GM23338 (cell line): ENCODE results near the gene GGA1. TPM values are rescaled to one million over a fixed set of nuclear protein-coding genes. Genes with fewer than 3 reads are reported as not detected.

Experiments used
- ATAC-seq: fragments of 200-7000 bp; cut with Tn5 transposase; 3 replicates; pipeline ENCODE4 v1.9.1; 2020
- DNase-seq: peaks from one replicate; pipeline ENCODE4 v3.0.0-alpha.2; 2015; ENCODE audit warnings: low spot score
- H2AFZ ChIP-seq: fragments of 200-600 bp; sonication (generic); 2 replicates; pipeline ENCODE4 v1.8.0; 2016; ENCODE audit warnings: antibody characterized with exemption, mild to moderate bottlenecking, moderate library complexity
- H3F3A ChIP-seq: fragments of 200-600 bp; sonication (generic); replicated peaks from 2 replicates; pipeline ENCODE4 v1.8.0; 2017; ENCODE audit warnings: antibody characterized with exemption, mixed run types, low read depth
- H3K27ac ChIP-seq: fragments of 200-600 bp; sonication (generic); 2 replicates; pipeline ENCODE4 v1.6.1; 2016; ENCODE audit warnings: low read depth
- H3K27me3 ChIP-seq: fragments of 200-600 bp; sonication (generic); 2 replicates; pipeline ENCODE4 v1.8.0; 2016; ENCODE audit warnings: mild to moderate bottlenecking, mixed run types, moderate library complexity; ENCODE audit not compliant: insufficient read depth
- H3K36me3 ChIP-seq: fragments of 200-600 bp; sonication (generic); 2 replicates; pipeline ENCODE4 v1.8.0; 2016; ENCODE audit warnings: mild to moderate bottlenecking; ENCODE audit not compliant: insufficient read depth
- H3K4me1 ChIP-seq: fragments of 200-600 bp; sonication (generic); 2 replicates; pipeline ENCODE4 v1.8.0; 2016; ENCODE audit warnings: mild to moderate bottlenecking, moderate library complexity; ENCODE audit not compliant: insufficient read depth
- H3K4me2 ChIP-seq: fragments of 200-600 bp; sonication (generic); 2 replicates; pipeline ENCODE4 v1.7.1; 2017; ENCODE audit warnings: mixed run types
- H3K4me3 ChIP-seq: fragments of 200-600 bp; sonication (generic); 2 replicates; pipeline ENCODE4 v1.6.1; 2016; ENCODE audit warnings: mixed run types
- H3K79me2 ChIP-seq: fragments of 200-600 bp; sonication (generic); replicated peaks from 2 replicates; pipeline ENCODE4 v1.8.0; 2017; ENCODE audit warnings: mild to moderate bottlenecking; ENCODE audit not compliant: insufficient read depth
- H3K9me2 ChIP-seq: fragments of 200-600 bp; sonication (generic); 2 replicates; pipeline ENCODE4 v1.8.0; 2017; ENCODE audit not compliant: insufficient read depth
- H4K20me1 ChIP-seq: fragments of 200-600 bp; sonication (generic); replicated peaks from 2 replicates; pipeline ENCODE4 v1.8.0; 2017; ENCODE audit warnings: mild to moderate bottlenecking; ENCODE audit not compliant: insufficient read depth
- H3K27ac Mint-ChIP-seq: 2 replicates; pipeline ENCODE4 v1.8.0; 2020; ENCODE audit warnings: inconsistent platforms, mild to moderate bottlenecking, moderate library complexity, mixed read lengths
- H3K27me3 Mint-ChIP-seq: 3 replicates; pipeline ENCODE4 v1.8.0; 2022; ENCODE audit warnings: low read depth, mild to moderate bottlenecking, moderate library complexity, mixed read lengths, inconsistent platforms; ENCODE audit not compliant: insufficient read depth, poor library complexity
- H3K36me3 Mint-ChIP-seq: 3 replicates; pipeline ENCODE4 v1.8.0; 2021; ENCODE audit warnings: low read depth, mild to moderate bottlenecking, inconsistent platforms, moderate library complexity, mixed read lengths
- H3K4me1 Mint-ChIP-seq: 3 replicates; pipeline ENCODE4 v1.8.0; 2020; ENCODE audit warnings: mild to moderate bottlenecking, inconsistent platforms, mixed read lengths
- H3K4me3 Mint-ChIP-seq: 3 replicates; pipeline ENCODE4 v1.8.0; 2021; ENCODE audit warnings: moderate library complexity, mild to moderate bottlenecking, inconsistent platforms, mixed read lengths
- H3K9me3 Mint-ChIP-seq: 3 replicates; pipeline ENCODE4 v1.8.0; 2020; ENCODE audit warnings: moderate library complexity, mild to moderate bottlenecking, inconsistent platforms, mixed read lengths
- CREB1 ChIP-seq: fragments of 250-450 bp; sonication (Bioruptor Pico); IDR thresholded peaks from 2 replicates; pipeline ENCODE4 v1.5.0; 2020; ENCODE audit warnings: low read depth, mild to moderate bottlenecking, moderate library complexity
- ETS1 ChIP-seq: IDR thresholded peaks from 2 replicates; pipeline ENCODE4 v1.6.1; 2016; ENCODE audit warnings: antibody characterized with exemption
- EZH2phosphoT487 ChIP-seq: fragments of 200-600 bp; sonication (generic); IDR thresholded peaks from one replicate; pipeline ENCODE4 v1.8.1; 2018; ENCODE audit warnings: antibody characterized with exemption; ENCODE audit not compliant: unreplicated experiment
- JUNB ChIP-seq: IDR thresholded peaks from one replicate; pipeline ENCODE4 v1.6.1; 2016; ENCODE audit warnings: antibody characterized with exemption; ENCODE audit not compliant: unreplicated experiment
- NANOG ChIP-seq: IDR thresholded peaks from 2 replicates; pipeline ENCODE4 v1.6.1; 2016; ENCODE audit warnings: antibody characterized with exemption, borderline replicate concordance
- POLR2AphosphoS5 ChIP-seq: IDR thresholded peaks from 2 replicates; pipeline ENCODE4 v1.6.1; 2016; ENCODE audit warnings: antibody characterized with exemption, low read depth
- REST ChIP-seq: IDR thresholded peaks from one replicate; pipeline ENCODE4 v1.6.1; 2018; ENCODE audit warnings: antibody characterized with exemption; ENCODE audit not compliant: unreplicated experiment
- STAT1 ChIP-seq: IDR thresholded peaks from one replicate; pipeline ENCODE4 v1.6.1; 2016; ENCODE audit warnings: antibody characterized with exemption; ENCODE audit not compliant: unreplicated experiment
- ZNF114 ChIP-seq: fragments of 250-450 bp; sonication (Bioruptor Pico); IDR thresholded peaks from 2 replicates; pipeline ENCODE4 v1.5.0; 2020; ENCODE audit warnings: mild to moderate bottlenecking, moderate library complexity
- polyA plus RNA-seq: library from polyadenylated mRNA; unstranded; fragments of >200 nt; fragmentation: Nextera tagmentation; extraction: Ambion mirVana; gene quantifications from 2 replicates; pipeline ENCODE4 v1.2.1, GENCODE V29; 2016
- total RNA-seq: library from RNA; depleted of rRNA; stranded (reverse); fragments of >200 nt; shearing (Covaris generic); gene quantifications from 2 replicates; pipeline ENCODE4 v1.2.3, GENCODE V29; 2014

Gene GGA1
- total and polyA plus RNA-seq, 2 experiments from 2014 or later = 36.9 to 57.1 TPM

GRCh38 chr22:37658133-37659065 lies 49.8 kb downstream of the GGA1 start, which contains the start of gene PDXP:
Gene PDXP, plus strand, starts transcription at chr22:37658723. Its CDS starts 60 bp downstream, at chr22:37658783.
- Histone ChIP-seq H2AFZ (no peak within 1 kb of the TSS), H3K79me2 (peaks cover 42% of the 10 kb centered on the region), H3K4me2 (peak within 1 kb of the TSS; percentile 94), H3K9me2 (no peaks in the 10 kb centered on the region), H3K4me3 (peak within 1 kb of the TSS; percentile 78), H3K36me3 (no peaks in the 10 kb centered on the region), H3F3A (peaks cover 12% of the 10 kb centered on the region; the same call in 1 of the 2 replicates), H4K20me1 (peaks cover 30% of the 10 kb centered on the region), H3K27me3 (no peaks in the 10 kb centered on the region), H3K27ac (no peak within 1 kb of the TSS), H3K4me1 (peaks cover 5% of the 10 kb centered on the region; the same call in 1 of the 2 replicates)
- Mint-ChIP-seq H3K4me3 (peak within 1 kb of the TSS; percentile 89), H3K9me3 (no peaks in the 10 kb centered on the region; the same call in 2 of the 3 replicates), H3K27ac (peak within 1 kb of the TSS; percentile 85), H3K27me3 (peaks cover 11% of the 10 kb centered on the region), H3K4me1 (peaks cover 25% of the 10 kb centered on the region), H3K36me3 (peaks cover 6% of the 10 kb centered on the region)
- ATAC-seq (peak; percentile 96), DNase-seq (peak; percentile 100)
- TF ChIP-seq ZNF114 (no peak), REST (no peak), CREB1 (CRISPR knock-in tag) (peak; percentile 90), JUNB (no peak), STAT1 (no peak), EZH2phosphoT487 (no peak), POLR2AphosphoS5 (peak; percentile 76), ETS1 (no peak), NANOG (no peak)
